Measurements from ENCODE around the gene CTSE.

The CTSE gene

DNA sequence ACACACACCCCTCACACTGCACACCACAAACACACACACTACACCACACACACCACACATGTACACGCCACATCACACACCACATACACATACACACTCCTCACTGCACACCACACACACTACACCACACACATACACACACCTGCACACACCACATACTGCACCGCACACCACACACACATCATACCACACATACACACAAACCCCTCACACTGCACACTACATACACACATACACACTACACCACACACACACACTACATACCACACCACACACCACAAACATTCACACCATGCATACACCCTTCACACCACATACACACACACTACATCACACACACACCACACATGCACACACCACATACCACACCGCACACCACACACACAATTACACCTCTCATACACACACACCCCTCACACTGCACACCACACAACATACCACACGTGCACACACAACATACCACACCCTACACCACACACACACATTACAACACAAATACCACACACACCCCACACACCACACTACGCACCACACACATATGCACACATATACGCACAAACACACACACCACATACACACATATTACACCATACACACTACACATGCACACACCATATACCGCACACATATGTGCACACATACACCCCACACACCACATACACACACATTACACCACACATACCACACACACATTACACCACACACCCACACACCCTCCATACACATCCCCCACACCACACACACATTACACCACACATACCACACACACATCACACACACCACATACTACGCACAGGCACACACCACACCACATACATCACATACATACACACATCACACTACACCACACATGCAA is 50.1 kb downstream of the CTSE start:
- Histone ChIP-seq H3K9me3 (no peaks in the 10 kb centered on the region), H3K4me1 (ENCODE audit: control insufficient read depth in 1 of 2, insufficient read depth in 1 of 2, low read depth in 1 of 2, low read length in 1 of 2) (no peaks in the 10 kb centered on the region), H3K27ac (no peak overlapping the region), H3K4me3 (ENCODE audit: low read depth in 1 of 2, low read length in 1 of 2) (no peak overlapping the region), H3K27me3 (no peaks in the 10 kb centered on the region), H3K36me3 (no peaks in the 10 kb centered on the region)
- TF ChIP-seq, protein P1, sequence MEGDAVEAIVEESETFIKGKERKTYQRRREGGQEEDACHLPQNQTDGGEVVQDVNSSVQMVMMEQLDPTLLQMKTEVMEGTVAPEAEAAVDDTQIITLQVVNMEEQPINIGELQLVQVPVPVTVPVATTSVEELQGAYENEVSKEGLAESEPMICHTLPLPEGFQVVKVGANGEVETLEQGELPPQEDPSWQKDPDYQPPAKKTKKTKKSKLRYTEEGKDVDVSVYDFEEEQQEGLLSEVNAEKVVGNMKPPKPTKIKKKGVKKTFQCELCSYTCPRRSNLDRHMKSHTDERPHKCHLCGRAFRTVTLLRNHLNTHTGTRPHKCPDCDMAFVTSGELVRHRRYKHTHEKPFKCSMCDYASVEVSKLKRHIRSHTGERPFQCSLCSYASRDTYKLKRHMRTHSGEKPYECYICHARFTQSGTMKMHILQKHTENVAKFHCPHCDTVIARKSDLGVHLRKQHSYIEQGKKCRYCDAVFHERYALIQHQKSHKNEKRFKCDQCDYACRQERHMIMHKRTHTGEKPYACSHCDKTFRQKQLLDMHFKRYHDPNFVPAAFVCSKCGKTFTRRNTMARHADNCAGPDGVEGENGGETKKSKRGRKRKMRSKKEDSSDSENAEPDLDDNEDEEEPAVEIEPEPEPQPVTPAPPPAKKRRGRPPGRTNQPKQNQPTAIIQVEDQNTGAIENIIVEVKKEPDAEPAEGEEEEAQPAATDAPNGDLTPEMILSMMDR (IDR thresholded peaks at IDR 0.05), result no peak

DNA sequence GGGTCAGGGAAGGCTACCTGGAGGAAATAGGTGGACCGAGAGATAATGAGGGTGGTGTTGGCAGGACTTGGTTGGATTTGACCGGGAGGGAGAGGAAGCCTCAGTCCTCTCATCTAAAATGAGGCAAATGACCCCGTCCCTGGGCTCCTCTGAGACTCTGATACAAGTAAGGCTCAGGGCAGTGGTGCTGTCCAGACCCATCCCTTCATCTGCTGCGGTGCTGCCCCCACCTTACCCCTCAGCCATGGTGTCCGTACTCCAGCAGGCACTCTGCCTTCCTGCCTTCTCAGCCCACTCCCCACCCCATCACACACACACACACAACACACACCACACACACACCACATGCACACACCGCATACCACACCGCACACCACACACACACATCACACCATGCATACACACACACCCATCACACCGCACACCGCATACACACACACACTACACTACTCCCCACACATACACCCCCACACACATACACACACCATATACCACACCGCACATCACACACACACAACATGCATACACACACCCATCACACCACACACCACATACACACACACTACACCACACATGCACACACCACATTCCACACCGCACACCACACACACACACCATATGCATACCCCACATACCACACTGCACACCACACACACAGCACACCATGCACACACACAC is 51.1 kb downstream of the CTSE start:
- Histone ChIP-seq H3K27ac (no peak overlapping the region), H3K36me3 (no peaks in the 10 kb centered on the region), H3K4me3 (ENCODE audit: low read depth in 1 of 2, low read length in 1 of 2) (no peak overlapping the region), H3K4me1 (ENCODE audit: control insufficient read depth in 1 of 2, insufficient read depth in 1 of 2, low read depth in 1 of 2, low read length in 1 of 2) (no peaks in the 10 kb centered on the region), H3K9me3 (no peaks in the 10 kb centered on the region), H3K27me3 (no peaks in the 10 kb centered on the region)
- TF ChIP-seq, protein P1 (IDR thresholded peaks at IDR 0.05), result no peak

DNA sequence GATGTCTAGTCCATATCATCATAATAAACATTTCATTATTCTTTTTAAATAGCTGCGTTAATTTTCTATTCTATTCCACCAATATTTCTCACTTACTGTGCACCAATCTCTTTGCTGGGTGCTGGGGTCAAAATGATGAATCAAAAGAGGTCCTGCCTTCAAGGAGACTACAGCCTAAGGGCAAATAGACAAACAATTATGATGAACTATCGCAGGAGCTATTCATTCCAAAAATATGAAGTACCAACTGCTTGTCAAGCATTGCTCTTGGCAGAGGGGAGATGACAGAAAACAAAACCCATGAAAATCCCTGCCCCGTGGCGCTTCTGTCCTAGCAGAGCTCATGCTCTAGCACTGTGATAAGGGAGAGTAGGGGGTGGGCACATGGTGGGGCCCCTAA is 51.6 kb downstream of the CTSE start:
- TF ChIP-seq, protein P1 (IDR thresholded peaks at IDR 0.05), result no peak

DNA sequence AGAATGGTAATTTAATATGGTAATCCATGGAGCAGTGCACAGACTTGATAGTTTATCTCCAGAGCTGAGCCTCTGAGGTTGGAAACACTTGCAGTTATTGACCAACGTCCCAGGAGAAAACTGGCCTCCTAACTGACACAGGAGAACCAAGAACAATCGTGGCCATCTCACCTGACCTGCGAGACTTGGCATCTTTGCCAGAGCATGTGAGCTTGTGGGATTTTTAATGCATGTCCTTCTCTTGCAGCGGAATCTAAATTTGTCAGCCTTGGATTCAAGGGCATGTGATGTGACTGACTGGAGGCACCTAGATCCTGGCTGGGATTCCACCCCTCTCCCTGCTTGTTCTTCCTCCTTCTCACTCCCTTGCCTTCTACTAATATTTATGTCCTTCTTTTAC is 52.6 kb downstream of the CTSE start:
- H3K27me3 ChIP-seq, result no peaks in the 10 kb centered on the region
- H3K27ac ChIP-seq, result no peak overlapping the region
- TF ChIP-seq, protein P1 (IDR thresholded peaks at IDR 0.05), result no peak
- H3K9me3 ChIP-seq, result no peaks in the 10 kb centered on the region
- H3K4me1 ChIP-seq (ENCODE audit: control insufficient read depth in 1 of 2, insufficient read depth in 1 of 2, low read depth in 1 of 2, low read length in 1 of 2), result no peaks in the 10 kb centered on the region
- no peaks in the 10 kb centered on the region for H3K36me3 ChIP-seq
- no peak overlapping the region for H3K4me3 ChIP-seq (ENCODE audit: low read depth in 1 of 2, low read length in 1 of 2)

More for the DNA sequence above, 51.6 kb downstream of the CTSE start:
- Histone ChIP-seq H3K27ac (no peak overlapping the region), H3K9me3 (no peaks in the 10 kb centered on the region), H3K4me1 (ENCODE audit: control insufficient read depth in 1 of 2, insufficient read depth in 1 of 2, low read depth in 1 of 2, low read length in 1 of 2) (no peaks in the 10 kb centered on the region), H3K4me3 (ENCODE audit: low read depth in 1 of 2, low read length in 1 of 2) (no peak overlapping the region), H3K27me3 (no peaks in the 10 kb centered on the region), H3K36me3 (no peaks in the 10 kb centered on the region)

DNA sequence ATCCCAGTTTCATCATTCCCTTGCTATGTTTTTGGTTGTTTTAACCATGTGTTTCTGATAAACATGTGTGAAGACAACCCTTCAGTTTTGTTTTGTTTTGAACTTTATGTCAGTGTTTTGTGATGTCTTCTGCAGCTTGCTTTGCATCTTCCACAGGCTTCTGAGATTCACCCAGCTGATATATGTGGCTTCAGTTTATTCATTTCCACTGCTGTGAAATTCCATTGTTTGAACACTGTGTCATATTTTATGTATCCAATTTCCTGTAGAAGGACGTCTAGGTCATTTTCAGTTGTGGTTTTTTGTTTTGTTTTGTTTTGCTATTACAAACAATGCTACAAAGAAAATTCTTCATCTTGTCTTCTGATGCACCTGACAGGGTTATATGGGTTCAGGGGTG is 53.2 kb downstream of the CTSE start:
- no peaks in the 10 kb centered on the region for H3K4me1 ChIP-seq (ENCODE audit: control insufficient read depth in 1 of 2, insufficient read depth in 1 of 2, low read depth in 1 of 2, low read length in 1 of 2)
- TF ChIP-seq, protein P1 (IDR thresholded peaks at IDR 0.05), result no peak
- H3K27me3 ChIP-seq, result no peaks in the 10 kb centered on the region
- no peak overlapping the region for H3K27ac ChIP-seq
- no peaks in the 10 kb centered on the region for H3K9me3 ChIP-seq
- H3K36me3 ChIP-seq, result no peaks in the 10 kb centered on the region
- H3K4me3 ChIP-seq (ENCODE audit: low read depth in 1 of 2, low read length in 1 of 2), result no peak overlapping the region
